ENCODE results near the gene HOOK2. TPM values are rescaled to one million over a fixed set of nuclear protein-coding genes. Genes with fewer than 3 reads are reported as not detected.

Gene HOOK2
- total and polyA plus RNA-seq, 2 of the 8 experiments (the other 6 are each of a cell fraction or from before 2014, with no cell fraction given): 23.8 to 63.2 TPM

DNA sequence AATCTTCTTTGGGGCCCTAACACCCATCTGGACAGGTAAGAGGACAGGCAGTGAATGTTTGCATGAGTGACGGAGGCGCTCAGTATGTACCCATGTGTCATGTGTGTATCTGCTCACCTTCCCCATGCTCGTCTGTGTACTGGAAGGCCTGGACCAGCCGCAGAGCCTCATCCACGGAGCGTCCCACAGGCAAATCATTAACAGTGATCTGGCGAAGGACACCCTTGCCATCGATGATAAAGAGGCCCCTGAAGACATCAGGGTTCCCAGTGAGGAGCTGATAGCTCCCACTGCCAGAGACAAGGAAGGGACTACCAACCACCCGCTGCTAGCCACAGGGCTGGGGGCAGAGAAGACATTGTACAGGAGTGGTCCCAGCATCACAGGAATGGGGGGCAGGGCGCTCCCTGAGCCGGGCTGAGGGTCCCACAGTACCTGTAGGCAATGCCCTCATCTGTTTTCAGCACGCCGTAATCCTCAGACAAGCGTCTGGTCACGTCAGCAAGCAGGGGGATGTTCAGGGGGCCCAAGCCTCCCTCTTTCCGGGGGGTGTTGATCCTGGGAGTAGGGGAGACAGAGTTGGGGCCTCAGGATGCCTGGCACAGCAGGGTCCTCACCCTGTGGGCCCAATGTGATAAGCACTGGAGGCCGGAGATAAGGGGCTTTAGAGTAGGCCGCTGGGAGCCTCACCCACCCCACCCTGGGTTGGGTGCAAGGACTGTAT, 24.6 kb upstream of the HOOK2 start:
- H3K23me2 ChIP-seq (ENCODE audit: low read depth, low read length): peaks cover 14% of the 10 kb centered on the region; the same call in 1 of the 2 replicates
- H3K4me2 ChIP-seq (ENCODE audit: insufficient read depth in 1 of 2, low read depth in 2 of 2, low read length in 2 of 2): peak overlapping the region; percentile 91 to 92; a peak in 3 of 4 replicates
- no peak overlapping the region for H2BK5ac ChIP-seq (ENCODE audit: low read depth, low read length)
- H3K4ac ChIP-seq (replicated peaks; ENCODE audit: insufficient read length, low read depth, low read length): no peak overlapping the region
- H2BK12ac ChIP-seq (ENCODE audit: low read depth, low read length): no peak overlapping the region
- no peak overlapping the region for H2AFZ ChIP-seq (ENCODE audit: low read length)
- ChIA-PET CTCF (ENCODE audit: partially characterized antibody) (interaction anchor here (0.6 to 17.9 kb wide), 12 partner anchors 11 to 165 kb away, joined by 3 to 288 read pairs (median 4); no protein-coding TSS in a partner anchor), POLR2A (ENCODE audit: partially characterized antibody) (interaction anchor here (0.6 to 15.2 kb wide), 9 partner anchors 8 to 133 kb away, joined by 3 to 317 read pairs (median 5); partner anchors contain the start of genes HOOK2, JUNB, MAN2B1 and WDR83)
- H4K8ac ChIP-seq (ENCODE audit: extremely low read depth, insufficient read depth, low read length): peak overlapping the region; percentile 38; the same call in 1 of the 2 replicates
- H3K27ac ChIP-seq (ENCODE audit: low read depth, low read length): no peak overlapping the region
- peaks cover 5 to 23% (median 11%) of the 10 kb centered on the region in 4 experiments; a peak in 6 of 7 replicates for H3K4me1 ChIP-seq (replicated peaks in 1 of 4; ENCODE audit: control insufficient read depth in 3 of 4, insufficient read depth in 4 of 4, low read length in 3 of 4)
- H3K79me2 ChIP-seq (ENCODE audit: control insufficient read depth in 1 of 2, insufficient read depth in 2 of 2, low read length in 2 of 2): peaks cover 0 to 12% of the 10 kb centered on the region in 2 experiments; a peak in 2 of 4 replicates
- no peak overlapping the region for H3K14ac ChIP-seq (ENCODE audit: insufficient read length)
- H3K23ac ChIP-seq (ENCODE audit: insufficient read length): no peak overlapping the region
- FAIRE-seq (no peak), DNase-seq (ENCODE audit: low read depth in 1 of 2, low spot score in 2 of 2) (no peak)
- peaks cover 7% of the 10 kb centered on the region for H3K79me1 ChIP-seq (ENCODE audit: low read depth, low read length)
- no peak overlapping the region for H3K18ac ChIP-seq (ENCODE audit: extremely low read depth, low read length)
- peak overlapping the region in 1 of 4 experiments; percentile 85; a peak in 3 of 8 replicates for H3K4me3 ChIP-seq (ENCODE audit: extremely low read depth in 1 of 4, insufficient read depth in 2 of 4, low read depth in 3 of 4, low read length in 4 of 4)
- no peak overlapping the region for H2AK5ac ChIP-seq (ENCODE audit: low read depth, low read length)
- no peak overlapping the region for H3K56ac ChIP-seq (replicated peaks; ENCODE audit: insufficient read length, low read depth, low read length)
- H3K9me3 ChIP-seq (ENCODE audit: insufficient read depth in 2 of 2, low read depth in 1 of 2, low read length in 1 of 2): no peaks in the 10 kb centered on the region
- H4K20me1 ChIP-seq (replicated peaks in 1 of 2; ENCODE audit: control insufficient read depth in 1 of 2, insufficient read depth in 2 of 2, low read length in 2 of 2): peaks cover 0 to 6% of the 10 kb centered on the region in 2 experiments
- no peak for TF ChIP-seq SP1 (IDR thresholded peaks at IDR 0.05; ENCODE audit: low read depth, low read length)
- no peak for TF ChIP-seq CBX5 (IDR thresholded peaks at IDR 0.05; ENCODE audit: low read depth, low read length)
- no peak for TF ChIP-seq SIX5 (IDR thresholded peaks at IDR 0.05; ENCODE audit: low read depth, low read length)
- no peak for TF ChIP-seq SAP30 (IDR thresholded peaks at IDR 0.05; ENCODE audit: insufficient read depth, insufficient replicate concordance, low read length)
- no peak overlapping the region for H2BK15ac ChIP-seq (ENCODE audit: low read length)
- 96% methylated on average over 18 of the region's 18 CpGs; no CpG with 5 or more reads in 1 of the 2 experiments for WGBS, 2 experiments (ENCODE audit: extremely low coverage in 1 of 2, insufficient coverage in 1 of 2, insufficient read length in 1 of 2, insufficient replicate concordance in 2 of 2, low coverage in 1 of 2, low lambda C conversion rate in 2 of 2, missing lambda C conversion rate in 1 of 2)
- no peak overlapping the region for H2BK20ac ChIP-seq (ENCODE audit: low read length)
- H2BK120ac ChIP-seq (replicated peaks; ENCODE audit: low read depth, low read length): no peak overlapping the region
- H4K91ac ChIP-seq (replicated peaks; ENCODE audit: insufficient read length, low read length): no peak overlapping the region
- H3K36me3 ChIP-seq (ENCODE audit: control insufficient read depth in 2 of 4, insufficient read depth in 4 of 4, low read length in 3 of 4): peaks cover 8 to 19% (median 14%) of the 10 kb centered on the region in 4 experiments; a peak in 7 of 8 replicates
- H3K27me3 ChIP-seq (replicated peaks in 1 of 4; ENCODE audit: control insufficient read depth in 3 of 4, extremely low read depth in 1 of 4, insufficient read depth in 3 of 4, low read length in 3 of 4): peaks cover 0 to 4% (median under 1%) of the 10 kb centered on the region in 4 experiments; a peak in 2 of 7 replicates
- no peak overlapping the region for H3K9ac ChIP-seq (replicated peaks in 1 of 4; ENCODE audit: extremely low read depth in 1 of 4, low read depth in 3 of 4, low read length in 3 of 4)
- H4K5ac ChIP-seq (ENCODE audit: insufficient read length, low read depth, low read length): no peak overlapping the region
